Activated T-cell treated with anti-CD3 and anti-CD28 coated beads, Interleukin-2, amount 50 U/mL, for 24 hours (primary cell): ENCODE data around the gene LETMD1.

ENCODE experiments used
- DNase-seq: peaks from one replicate; pipeline ENCODE4 v3.0.0-alpha.2; 2020
- H3K27ac Mint-ChIP-seq: 2 replicates; pipeline ENCODE4 v1.8.0; 2020; ENCODE audit warnings: mild to moderate bottlenecking, mixed read lengths
- H3K27me3 Mint-ChIP-seq: 2 replicates; pipeline ENCODE4 v1.8.0; 2020; ENCODE audit warnings: mixed read lengths
- H3K36me3 Mint-ChIP-seq: 2 replicates; pipeline ENCODE4 v1.8.0; 2020; ENCODE audit warnings: low read depth, mixed read lengths
- H3K4me1 Mint-ChIP-seq: 2 replicates; pipeline ENCODE4 v1.8.0; 2020; ENCODE audit warnings: low read depth, mixed read lengths
- H3K4me3 Mint-ChIP-seq: 2 replicates; pipeline ENCODE4 v1.8.0; 2020; ENCODE audit warnings: mild to moderate bottlenecking, moderate library complexity, mixed read lengths
- H3K9me3 Mint-ChIP-seq: 2 replicates; pipeline ENCODE4 v1.8.0; 2020; ENCODE audit warnings: mixed read lengths

LETMD1 gene

DNA sequence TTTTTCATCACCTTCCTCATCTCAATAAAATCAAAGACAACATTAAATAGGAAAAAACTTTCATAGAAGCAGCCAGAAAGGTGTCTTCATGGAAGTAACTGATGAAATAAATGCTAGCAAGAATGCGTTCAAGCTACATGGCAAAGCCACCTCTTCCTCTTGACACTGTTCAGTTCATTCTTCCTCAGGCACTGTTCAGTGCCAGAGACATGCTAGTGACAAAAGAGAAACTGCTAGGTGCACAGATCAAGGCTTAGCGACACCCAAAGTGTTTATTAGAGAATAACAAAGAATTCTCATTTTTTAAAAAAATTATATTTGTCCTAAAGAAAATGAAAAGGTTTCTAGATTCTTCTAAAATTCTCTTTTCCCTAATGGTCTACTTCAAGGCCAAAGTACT is 29.2 kb upstream of the LETMD1 start:
- no peaks in the 10 kb centered on the region for H3K9me3 Mint-ChIP-seq
- peaks cover 52% of the 10 kb centered on the region for H3K4me1 Mint-ChIP-seq
- peaks cover 35% of the 10 kb centered on the region for H3K36me3 Mint-ChIP-seq
- H3K27ac Mint-ChIP-seq: no peak overlapping the region
- H3K27me3 Mint-ChIP-seq: no peaks in the 10 kb centered on the region
- H3K4me3 Mint-ChIP-seq: no peak overlapping the region
- no peak for DNase-seq

DNA sequence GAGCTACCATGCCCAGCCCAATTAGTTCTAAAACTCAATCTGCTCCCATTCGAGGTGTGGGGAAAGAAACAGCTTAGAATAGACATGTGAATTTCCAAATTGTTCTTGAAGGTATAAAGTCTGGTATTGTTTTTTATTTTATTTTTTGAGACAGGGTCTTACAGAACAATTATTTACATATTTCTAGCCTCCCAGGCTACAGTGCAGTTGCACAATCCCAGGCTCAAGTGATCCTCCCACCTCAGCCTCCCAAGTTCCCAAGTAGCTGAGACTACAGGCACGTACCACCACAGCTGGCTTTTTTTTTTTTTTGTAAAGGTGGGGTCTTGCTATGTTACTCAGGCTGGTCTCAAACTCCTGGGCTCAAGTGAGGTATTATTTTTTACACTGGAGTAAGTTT is 28.2 kb upstream of the LETMD1 start:
- H3K36me3 Mint-ChIP-seq: peaks cover 43% of the 10 kb centered on the region
- H3K9me3 Mint-ChIP-seq: no peaks in the 10 kb centered on the region
- no peak for DNase-seq
- H3K4me3 Mint-ChIP-seq: no peak overlapping the region
- no peak overlapping the region for H3K27ac Mint-ChIP-seq
- H3K27me3 Mint-ChIP-seq: no peaks in the 10 kb centered on the region
- H3K4me1 Mint-ChIP-seq: peaks cover 62% of the 10 kb centered on the region

DNA sequence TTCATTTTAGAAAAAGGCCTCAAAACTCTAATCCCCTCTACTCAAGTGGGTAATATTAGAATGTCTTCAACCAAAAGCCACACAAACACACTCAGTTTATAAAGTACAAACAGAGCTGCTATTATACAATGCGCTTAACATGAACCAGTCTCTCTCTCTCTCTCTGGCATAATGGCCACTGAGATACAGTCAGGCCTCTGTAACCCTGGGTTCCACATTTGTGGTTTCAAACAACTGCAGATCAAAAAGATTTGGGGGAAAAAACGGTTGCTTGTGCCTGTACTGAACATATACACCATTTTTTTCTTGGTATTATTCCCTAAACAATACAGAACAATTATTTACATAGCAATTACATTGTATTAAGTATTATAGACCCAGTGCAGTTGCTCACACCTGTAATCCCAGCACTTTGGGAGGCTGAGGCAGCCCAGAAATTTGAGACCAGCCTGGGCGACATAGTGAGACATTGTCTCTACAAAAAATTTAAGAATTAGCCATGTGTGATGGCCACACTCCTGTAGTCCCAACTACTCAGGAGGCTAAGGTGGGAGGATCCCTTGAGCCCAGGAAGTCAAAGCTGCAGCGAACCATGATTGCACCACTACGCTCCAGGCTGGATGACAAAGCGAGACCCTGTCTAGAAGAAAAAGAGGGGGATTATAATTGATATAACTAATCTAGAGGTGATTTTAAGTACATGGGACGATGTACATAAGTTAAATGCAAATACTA is 27.5 kb upstream of the LETMD1 start:
- H3K36me3 Mint-ChIP-seq: peaks cover 49% of the 10 kb centered on the region

DNA sequence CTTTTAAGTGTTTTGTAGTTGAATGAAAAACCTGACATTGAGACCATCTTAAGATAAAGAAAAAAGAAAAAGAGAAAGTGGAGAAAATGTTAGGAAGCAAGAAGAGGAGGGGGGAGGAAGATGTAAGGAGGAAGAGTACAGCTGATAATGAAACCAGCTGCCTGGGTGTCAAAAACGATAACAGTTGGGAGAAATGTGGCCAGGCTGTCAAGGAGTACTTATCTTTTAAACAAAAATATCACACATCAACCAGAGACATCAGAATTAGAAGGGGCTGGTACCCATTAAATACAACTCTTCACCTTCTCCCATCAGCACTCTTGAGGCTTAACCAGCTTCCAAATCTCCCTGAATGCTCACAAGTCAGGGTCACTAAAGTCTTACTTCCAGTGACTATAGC is 26.4 kb upstream of the LETMD1 start:
- Mint-ChIP-seq H3K27me3 (no peaks in the 10 kb centered on the region), H3K4me1 (peaks cover 65% of the 10 kb centered on the region), H3K9me3 (no peaks in the 10 kb centered on the region), H3K4me3 (peak overlapping the region; percentile 42), H3K36me3 (peaks cover 54% of the 10 kb centered on the region), H3K27ac (peak overlapping the region; percentile 68)
- no peak for DNase-seq

More for the DNA sequence above, 27.5 kb upstream of the LETMD1 start:
- H3K27ac Mint-ChIP-seq: peak overlapping the region; percentile 63
- DNase-seq: no peak
- H3K27me3 Mint-ChIP-seq: no peaks in the 10 kb centered on the region
- no peaks in the 10 kb centered on the region for H3K9me3 Mint-ChIP-seq
- H3K4me3 Mint-ChIP-seq: no peak overlapping the region
- peaks cover 62% of the 10 kb centered on the region for H3K4me1 Mint-ChIP-seq

DNA sequence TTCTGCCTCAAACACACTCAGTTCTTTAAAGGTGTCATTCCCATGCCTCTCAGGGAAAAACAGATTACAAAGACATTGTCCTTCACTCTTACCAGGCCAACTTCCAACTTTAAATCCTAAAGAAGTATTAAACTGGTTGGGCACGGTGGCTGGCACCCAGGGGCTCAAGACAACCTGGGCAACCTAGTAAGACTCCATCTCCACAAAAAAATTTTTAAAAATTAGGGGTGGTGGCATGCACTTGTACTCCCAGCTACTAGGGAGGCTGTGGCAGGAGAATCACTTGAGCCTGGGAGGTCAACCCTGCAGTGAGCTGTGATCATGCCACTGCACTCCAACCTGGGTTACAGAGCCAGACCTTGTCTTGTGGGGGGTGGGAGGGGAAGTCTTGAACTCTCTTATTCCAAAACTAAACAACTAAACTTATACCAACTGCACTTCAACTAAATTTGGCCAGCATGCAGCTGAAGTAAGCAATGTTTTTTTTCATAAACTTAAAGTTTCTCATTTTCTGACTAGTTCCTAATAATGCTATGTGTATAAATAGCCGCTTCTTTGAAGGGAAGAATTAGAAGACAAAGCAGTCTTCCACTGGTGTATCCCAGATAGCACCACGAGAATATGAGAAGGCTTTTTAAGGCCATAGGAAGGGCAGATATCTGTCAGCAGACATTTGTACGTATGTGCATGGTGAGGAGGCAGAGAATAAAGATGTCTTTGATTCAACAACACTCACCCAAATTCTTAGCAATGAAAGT is 24.3 kb upstream of the LETMD1 start:
- peaks cover 71% of the 10 kb centered on the region for H3K4me1 Mint-ChIP-seq
- peaks cover 50% of the 10 kb centered on the region for H3K36me3 Mint-ChIP-seq
- H3K4me3 Mint-ChIP-seq: peak overlapping the region; percentile 92
- H3K27me3 Mint-ChIP-seq: no peaks in the 10 kb centered on the region
- no peaks in the 10 kb centered on the region for H3K9me3 Mint-ChIP-seq
- peak overlapping the region; percentile 98 for H3K27ac Mint-ChIP-seq
- DNase-seq: no peak

DNA sequence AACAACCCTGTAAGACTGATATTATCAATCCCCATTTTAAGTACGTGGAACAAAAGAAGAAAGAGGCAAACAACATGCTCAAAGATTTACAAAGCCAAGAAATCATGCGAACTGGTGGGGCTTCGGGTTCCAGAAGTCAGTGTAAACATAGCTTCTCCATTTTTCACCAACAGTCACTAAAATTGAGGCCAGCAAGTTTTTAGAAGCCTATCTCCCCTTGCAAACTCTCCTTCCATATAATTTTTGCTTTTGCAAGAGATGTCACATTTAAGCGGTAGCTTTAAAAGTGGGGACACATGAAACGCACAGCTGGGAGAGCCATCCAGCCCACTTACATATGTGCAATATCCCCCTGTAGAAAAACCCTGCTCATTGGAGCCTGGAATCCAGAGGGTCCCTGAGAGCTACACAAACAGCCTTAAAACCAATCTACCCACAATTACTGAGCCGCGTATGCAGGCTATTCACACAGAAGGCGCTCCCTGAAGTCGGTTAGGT is 22.7 kb upstream of the LETMD1 start:
- Mint-ChIP-seq H3K9me3 (no peaks in the 10 kb centered on the region), H3K4me3 (peak overlapping the region; percentile 92), H3K36me3 (peaks cover 43% of the 10 kb centered on the region), H3K27ac (peak overlapping the region; percentile 98), H3K27me3 (no peaks in the 10 kb centered on the region), H3K4me1 (peaks cover 60% of the 10 kb centered on the region)
- DNase-seq: no peak

DNA sequence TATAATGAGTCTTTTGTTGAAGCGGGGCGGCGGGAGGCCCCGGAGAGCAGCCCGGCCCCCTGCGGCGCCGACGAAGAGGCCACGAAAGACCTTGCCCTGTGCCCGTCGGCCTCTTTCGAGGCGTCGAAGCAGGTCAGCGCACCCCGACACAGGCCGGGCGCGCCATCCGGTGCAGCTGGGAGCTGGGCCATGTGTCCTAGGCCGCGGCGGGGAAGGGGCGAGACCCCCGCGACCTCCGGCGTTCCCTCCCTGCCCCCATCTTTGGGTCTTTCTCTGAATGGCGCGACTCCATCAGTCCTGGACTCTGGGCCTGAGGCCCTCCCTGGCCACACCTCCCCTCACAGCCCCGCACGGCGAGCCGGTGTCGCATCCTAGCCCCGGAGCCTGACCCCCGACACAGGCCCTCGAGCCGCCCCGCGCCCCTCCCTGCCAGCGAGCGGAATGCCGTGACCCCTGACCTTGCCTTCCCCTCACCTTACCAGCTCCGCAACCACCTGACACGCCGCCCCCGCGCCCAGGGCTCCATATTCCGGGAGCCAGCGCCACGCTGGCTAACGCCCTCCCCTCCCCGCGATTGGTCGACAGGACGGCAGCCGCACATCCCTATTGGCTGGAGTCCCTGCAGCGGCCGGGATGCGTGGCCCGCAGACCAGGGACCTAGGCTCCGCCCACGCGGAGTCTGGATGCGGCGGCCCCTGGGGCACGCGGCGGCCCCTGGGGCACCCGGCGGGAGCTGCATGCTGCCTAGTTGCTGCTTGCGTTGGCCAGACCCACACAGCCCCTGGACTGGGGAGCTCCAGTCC is 22.1 kb upstream of the LETMD1 start, which contains the start of gene SLC11A2:
SLC11A2 (minus strand) TSS at position 549 of the 803 bp plus-strand sequence. CDS start 15,656 bp downstream, outside the sequence.
- Mint-ChIP-seq H3K9me3 (no peaks in the 10 kb centered on the region), H3K27me3 (no peaks in the 10 kb centered on the region), H3K27ac (peak within 1 kb of the TSS; percentile 98), H3K4me1 (peaks cover 54% of the 10 kb centered on the region), H3K36me3 (peaks cover 36% of the 10 kb centered on the region), H3K4me3 (peak within 1 kb of the TSS; percentile 92)
- DNase-seq: peak; percentile 93

DNA sequence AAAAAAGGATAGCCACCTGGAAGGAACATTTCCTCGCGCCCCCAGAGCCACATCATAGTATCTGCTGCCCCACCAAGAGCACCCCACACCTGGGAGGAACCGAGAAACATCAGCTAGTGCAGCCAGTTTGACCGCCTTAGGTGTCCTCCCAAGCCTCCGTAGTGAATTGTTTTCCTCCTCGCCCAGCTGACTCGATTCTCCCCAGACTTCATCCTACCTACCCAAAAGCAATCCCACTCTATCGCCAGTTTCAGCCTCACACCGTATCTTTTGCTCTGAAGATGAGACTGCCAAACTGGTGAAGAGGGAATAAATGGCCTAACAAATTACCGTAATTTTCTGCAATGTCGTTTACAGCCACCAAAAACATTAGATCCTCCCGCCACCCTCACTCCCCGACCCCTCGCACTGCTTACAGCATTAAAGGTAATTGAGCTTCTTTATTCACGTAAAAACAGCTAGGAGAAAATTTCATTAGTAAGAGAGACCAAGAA is 20.7 kb upstream of the LETMD1 start:
- Mint-ChIP-seq H3K9me3 (no peaks in the 10 kb centered on the region), H3K27ac (peak overlapping the region; percentile 98), H3K36me3 (peaks cover 29% of the 10 kb centered on the region), H3K4me3 (peak overlapping the region; percentile 92), H3K27me3 (no peaks in the 10 kb centered on the region), H3K4me1 (peaks cover 41% of the 10 kb centered on the region)
- no peak for DNase-seq

DNA sequence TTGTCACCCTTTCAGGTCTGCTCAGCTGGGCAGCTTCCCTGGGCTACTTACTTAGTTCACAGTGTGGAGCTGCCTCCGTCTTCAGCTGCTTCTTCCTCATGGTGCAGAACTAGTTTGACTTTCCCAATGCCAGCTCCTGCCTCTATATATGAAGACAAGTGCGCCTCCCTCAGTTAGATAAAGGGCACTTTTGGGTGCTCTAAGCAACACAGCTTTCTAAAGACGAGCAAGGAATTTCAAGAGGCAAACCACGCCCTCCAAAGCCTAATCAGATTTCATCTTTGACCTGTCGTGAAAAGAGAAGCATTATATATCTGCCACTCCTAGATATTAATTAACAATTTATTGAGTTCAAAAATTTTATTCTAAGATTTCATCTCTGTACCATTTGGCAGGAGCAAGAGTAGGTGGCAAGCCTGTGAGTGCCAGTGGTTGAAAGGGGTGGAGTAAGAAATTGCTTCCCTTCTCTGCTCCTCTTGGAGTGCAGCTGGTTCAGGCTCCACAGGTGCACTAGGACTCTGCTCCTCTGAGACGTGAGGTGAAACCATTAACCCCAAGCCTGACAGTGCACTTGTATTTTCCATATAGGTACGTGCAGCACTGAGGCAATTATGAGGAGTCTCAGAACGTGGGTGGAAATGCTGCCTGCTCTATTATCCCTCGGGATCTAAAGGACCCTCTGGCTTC is 19.9 kb upstream of the LETMD1 start:
- Mint-ChIP-seq H3K27me3 (no peaks in the 10 kb centered on the region), H3K4me1 (peaks cover 35% of the 10 kb centered on the region), H3K27ac (peak overlapping the region; percentile 98), H3K36me3 (peaks cover 25% of the 10 kb centered on the region), H3K4me3 (peak overlapping the region; percentile 14), H3K9me3 (no peaks in the 10 kb centered on the region)
- no peak for DNase-seq

DNA sequence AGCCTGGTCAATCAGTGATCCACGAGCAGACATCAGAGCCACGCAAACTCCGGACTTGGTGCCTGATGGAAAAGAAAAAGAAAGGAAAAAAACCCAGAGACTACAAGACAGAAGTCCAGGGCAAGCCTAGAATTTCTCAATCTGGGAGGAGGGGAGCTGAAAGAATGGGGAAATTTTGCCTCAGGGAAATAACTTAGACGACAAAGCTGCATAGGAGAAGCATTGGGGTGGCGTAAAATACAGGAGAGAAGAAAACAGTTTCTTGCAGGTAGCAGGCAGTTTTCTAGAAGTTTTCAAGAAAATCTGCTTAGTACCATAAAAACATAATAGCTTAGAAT is 19.3 kb upstream of the LETMD1 start:
- no peaks in the 10 kb centered on the region for H3K27me3 Mint-ChIP-seq
- H3K27ac Mint-ChIP-seq: no peak overlapping the region

DNA sequence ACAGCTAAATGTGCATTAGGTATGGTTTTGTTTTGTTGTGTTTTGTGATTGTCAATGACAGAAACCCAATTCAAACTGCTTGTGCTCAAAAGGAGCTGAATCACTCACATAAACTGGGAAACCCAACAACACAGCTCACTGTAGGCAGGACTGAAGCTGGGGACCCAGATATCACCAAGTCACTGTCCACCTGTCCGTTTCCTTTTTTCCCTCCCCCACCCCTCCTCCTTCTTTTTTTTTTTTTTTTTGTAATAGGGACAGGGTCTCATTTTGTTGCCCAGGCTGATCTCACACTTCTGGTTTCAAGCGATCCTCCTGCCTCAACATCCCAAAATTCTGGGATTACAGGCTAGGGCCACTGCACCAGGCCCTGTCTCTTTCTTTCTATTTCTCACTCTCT is 15.1 kb upstream of the LETMD1 start:
- H3K27ac Mint-ChIP-seq: no peak overlapping the region
- H3K4me3 Mint-ChIP-seq: no peak overlapping the region

More for the DNA sequence above, 19.3 kb upstream of the LETMD1 start:
- no peak for DNase-seq
- Mint-ChIP-seq H3K36me3 (peaks cover 20% of the 10 kb centered on the region), H3K9me3 (no peaks in the 10 kb centered on the region), H3K4me1 (peaks cover 30% of the 10 kb centered on the region), H3K4me3 (no peak overlapping the region)

DNA sequence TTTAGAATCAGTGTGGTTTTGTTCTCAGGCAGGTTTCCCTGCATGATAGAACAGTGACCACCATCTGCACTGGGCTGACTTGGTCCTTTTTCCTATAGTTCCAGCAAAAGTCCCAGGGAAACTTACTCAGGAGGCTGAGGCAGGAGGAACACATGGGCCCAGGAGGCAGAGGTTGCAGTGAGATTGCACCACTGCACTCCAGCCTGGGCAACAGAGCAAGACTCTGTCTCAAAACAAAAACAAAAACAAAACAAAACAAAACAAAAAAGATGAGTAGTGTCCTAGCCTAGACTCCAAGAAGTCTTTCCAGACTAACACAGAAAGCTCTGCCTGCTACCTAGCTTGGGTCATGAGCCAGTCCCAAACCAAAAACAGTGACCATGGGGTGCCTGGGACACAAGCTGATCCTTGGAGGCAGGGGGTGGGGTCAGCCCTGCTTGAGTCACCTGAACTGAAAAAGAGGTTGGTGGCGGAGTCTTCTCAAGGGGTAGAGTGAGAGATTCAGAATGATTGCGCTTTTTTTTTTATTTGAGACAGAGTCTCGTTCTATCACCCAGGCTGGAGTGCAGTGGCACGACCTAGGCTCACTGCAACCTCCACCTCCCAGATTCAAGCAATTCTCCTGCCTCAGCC is 14.6 kb upstream of the LETMD1 start:
- DNase-seq: no peak
- Mint-ChIP-seq H3K27me3 (no peaks in the 10 kb centered on the region), H3K4me1 (peaks cover 3% of the 10 kb centered on the region), H3K36me3 (no peaks in the 10 kb centered on the region), H3K27ac (no peak overlapping the region), H3K9me3 (no peaks in the 10 kb centered on the region), H3K4me3 (no peak overlapping the region)

More for the DNA sequence above, 15.1 kb upstream of the LETMD1 start:
- Mint-ChIP-seq H3K4me1 (peaks cover 2% of the 10 kb centered on the region), H3K9me3 (no peaks in the 10 kb centered on the region), H3K27me3 (no peaks in the 10 kb centered on the region), H3K36me3 (no peaks in the 10 kb centered on the region)
- DNase-seq: no peak

DNA sequence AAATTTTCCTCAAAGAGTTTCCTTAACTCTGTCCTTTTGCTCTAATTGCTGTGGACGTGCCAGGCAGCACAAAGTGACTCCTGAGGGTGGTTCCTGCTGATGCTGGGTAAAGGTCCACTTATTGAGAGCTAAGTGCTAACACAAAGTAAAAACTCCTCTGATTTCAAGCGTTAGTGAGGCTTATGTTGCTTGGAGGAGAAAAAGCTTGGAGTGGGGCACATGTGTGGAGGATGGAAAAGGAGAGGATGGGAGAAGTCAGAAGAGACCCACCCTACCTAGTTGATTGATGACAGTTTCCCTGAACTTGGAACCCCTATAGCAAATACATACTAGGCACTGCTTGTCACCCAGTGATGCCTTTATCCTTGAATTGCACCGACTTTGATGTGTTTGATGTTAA is 11.8 kb upstream of the LETMD1 start:
- Mint-ChIP-seq H3K4me3 (no peak overlapping the region), H3K9me3 (no peaks in the 10 kb centered on the region), H3K36me3 (no peaks in the 10 kb centered on the region), H3K27me3 (no peaks in the 10 kb centered on the region), H3K4me1 (peaks cover 3% of the 10 kb centered on the region), H3K27ac (no peak overlapping the region)
- DNase-seq: no peak
